ENCODE data around the gene CXCL17. TPM values are rescaled to one million over a fixed set of nuclear protein-coding genes. Genes with fewer than 3 reads are reported as not detected.

The CXCL17 gene
- total RNA-seq, 1 experiment from 2014 or later, result 0.32 TPM

DNA sequence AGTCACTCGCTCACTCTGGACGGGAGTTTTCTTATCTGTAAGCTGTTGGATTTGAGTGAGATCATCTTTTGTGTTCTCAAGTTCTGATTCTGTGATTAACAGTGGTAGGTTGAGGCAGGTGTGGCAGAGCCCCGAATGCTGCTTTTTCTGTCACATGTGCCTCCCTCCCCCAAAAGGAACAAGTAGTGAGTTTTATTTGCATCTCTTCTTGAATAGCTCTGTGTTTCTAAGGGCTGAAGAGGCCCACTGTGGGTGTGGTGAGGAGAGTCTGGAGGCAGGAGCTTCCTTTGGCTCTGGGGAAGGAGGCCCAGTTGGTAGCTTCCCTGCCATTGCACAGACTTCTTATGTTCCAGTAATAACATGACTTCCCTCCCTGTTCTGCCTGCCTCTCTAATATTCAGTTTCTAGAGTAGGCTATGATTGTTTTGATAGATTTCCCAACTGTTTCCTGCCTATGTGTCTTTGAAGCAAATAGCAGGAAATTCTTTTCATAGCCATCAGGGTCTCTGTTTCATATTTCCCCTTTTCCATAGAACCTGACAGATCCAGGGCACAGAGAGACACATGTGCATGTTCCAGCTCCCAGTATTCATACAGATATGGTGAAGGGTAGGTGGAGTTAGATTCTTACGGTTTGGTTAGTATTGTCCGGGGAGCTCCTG lies 23.9 kb upstream of the CXCL17 start:
- Histone ChIP-seq H3K4me1 (ENCODE audit: control insufficient read depth in 1 of 2, insufficient read depth in 2 of 2, low read length in 2 of 2) (peaks cover 27 to 48% of the 10 kb centered on the region in 2 experiments), H3K36me3 (ENCODE audit: control insufficient read depth in 1 of 2, insufficient read depth in 2 of 2, low read length in 2 of 2) (no peaks in the 10 kb centered on the region), H3K9me2 (ENCODE audit: insufficient read depth) (no peaks in the 10 kb centered on the region), H4K20me1 (ENCODE audit: insufficient read depth) (no peaks in the 10 kb centered on the region), H3K4me2 (ENCODE audit: low read length) (no peak overlapping the region), H2AFZ (ENCODE audit: low read depth, low read length, poor library complexity, severe bottlenecking) (no peak overlapping the region), H3K27ac (ENCODE audit: low read depth, low read length) (no peak overlapping the region), H3K79me2 (ENCODE audit: insufficient read depth, low read length) (no peaks in the 10 kb centered on the region), H3K9me3 (ENCODE audit: control insufficient read depth in 1 of 2, insufficient read depth in 1 of 2, low read depth in 1 of 2, low read length in 2 of 2) (no peaks in the 10 kb centered on the region), H3K9ac (ENCODE audit: low read length) (no peak overlapping the region), H3K27me3 (ENCODE audit: insufficient read depth, low read length) (no peaks in the 10 kb centered on the region), H3K4me3 (replicated peaks in 1 of 2; ENCODE audit: low read depth in 1 of 2, low read length in 2 of 2) (no peak overlapping the region)
- ATAC-seq (no peak), DNase-seq (ENCODE audit: low read depth, low spot score) (no peak)
- intact Hi-C loops (cut with micrococcal nuclease), result no loop called here
- BruUV-seq (replicated peaks), result no TSS peak
- TF ChIP-seq ZNF274 (IDR thresholded peaks at IDR 0.05; ENCODE audit: low read depth, low read length) (no peak), EZH2phosphoT487 (IDR thresholded peaks at IDR 0.05; ENCODE audit: borderline replicate concordance) (no peak), RAD21 (IDR thresholded peaks at IDR 0.05; ENCODE audit: low read depth) (no peak), SP1 (IDR thresholded peaks at IDR 0.05; ENCODE audit: low read depth) (no peak)
- POLR2A ChIA-PET, result no interaction called here
- RAD21 ChIA-PET (ENCODE audit: low non-redundant PET in 1 of 2, low total read pairs in 2 of 2, uncharacterized antibody in 2 of 2, unreplicated experiment in 2 of 2), result interaction anchor here in 1 of 2 experiments (1.1 kb wide), 1 partner anchor 15 kb away, joined by 3 read pairs; no protein-coding TSS in a partner anchor
- CTCF ChIA-PET, result interaction anchor here (0.9 to 1.6 kb wide), 4 partner anchors 16 to 63 kb away, joined by 3 to 5 read pairs (median 3); no protein-coding TSS in a partner anchor

DNA sequence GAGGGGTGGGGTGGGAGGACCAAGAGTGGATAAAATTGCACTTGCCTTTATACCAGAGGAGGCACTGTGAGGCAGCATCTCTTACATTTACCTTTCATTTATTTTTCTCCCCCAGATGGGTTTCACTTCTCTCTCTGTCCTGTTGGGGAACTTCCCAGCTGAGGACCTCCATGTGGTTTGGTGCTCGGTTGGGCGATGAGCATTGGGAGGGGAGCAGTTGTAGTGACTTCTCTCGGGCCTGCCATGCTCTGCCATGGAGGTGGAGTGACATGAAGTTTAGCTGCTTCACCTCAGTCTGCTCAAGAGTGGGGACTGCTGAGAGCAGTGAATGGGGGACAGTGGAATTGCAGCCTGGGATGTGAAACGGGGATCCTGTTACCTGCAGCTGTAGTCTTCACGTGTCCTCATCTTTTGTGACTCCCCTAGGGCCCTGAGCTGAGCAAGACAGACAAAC lies 23.1 kb upstream of the CXCL17 start:
- H3K27ac ChIP-seq (ENCODE audit: low read depth, low read length), result no peak overlapping the region
- H3K27me3 ChIP-seq (ENCODE audit: insufficient read depth, low read length), result no peaks in the 10 kb centered on the region
- no TSS peak for BruUV-seq (replicated peaks)
- H3K9ac ChIP-seq (ENCODE audit: low read length), result no peak overlapping the region
- no peaks in the 10 kb centered on the region for H4K20me1 ChIP-seq (ENCODE audit: insufficient read depth)
- ChIA-PET RAD21 (ENCODE audit: low non-redundant PET in 1 of 2, low total read pairs in 2 of 2, uncharacterized antibody in 2 of 2, unreplicated experiment in 2 of 2) (interaction anchor here in 1 of 2 experiments (1.1 kb wide), 1 partner anchor 14 kb away, joined by 3 read pairs; no protein-coding TSS in a partner anchor), CTCF (interaction anchor here (1.0 to 1.6 kb wide), 2 partner anchors 25 to 64 kb away, joined by 3 to 5 read pairs; no protein-coding TSS in a partner anchor), POLR2A (no interaction called here)
- peaks cover 23 to 42% of the 10 kb centered on the region in 2 experiments for H3K4me1 ChIP-seq (ENCODE audit: control insufficient read depth in 1 of 2, insufficient read depth in 2 of 2, low read length in 2 of 2)
- DNase-seq (ENCODE audit: low read depth, low spot score), result no peak
- no peaks in the 10 kb centered on the region for H3K9me2 ChIP-seq (ENCODE audit: insufficient read depth)
- no peak for ATAC-seq
- H2AFZ ChIP-seq (ENCODE audit: low read depth, low read length, poor library complexity, severe bottlenecking), result no peak overlapping the region
- H3K4me3 ChIP-seq (replicated peaks in 1 of 2; ENCODE audit: low read depth in 1 of 2, low read length in 2 of 2), result no peak overlapping the region
- no peaks in the 10 kb centered on the region for H3K9me3 ChIP-seq (ENCODE audit: control insufficient read depth in 1 of 2, insufficient read depth in 1 of 2, low read depth in 1 of 2, low read length in 2 of 2)
- no peak overlapping the region for H3K4me2 ChIP-seq (ENCODE audit: low read length)
- no peak for TF ChIP-seq TCF7L2 (IDR thresholded peaks at IDR 0.05; ENCODE audit: borderline replicate concordance, extremely low read depth, insufficient read depth, insufficient read length)
- TF ChIP-seq CBX3 (IDR thresholded peaks at IDR 0.05; ENCODE audit: low read depth), result no peak
- no peak for TF ChIP-seq YY1 (IDR thresholded peaks at IDR 0.05; ENCODE audit: extremely low read depth, insufficient replicate concordance, low read depth, low read length)
- TF ChIP-seq ZBTB33 (IDR thresholded peaks at IDR 0.05; ENCODE audit: extremely low read depth, insufficient replicate concordance, low read length), result no peak
- no peak for TF ChIP-seq ELF1 (IDR thresholded peaks at IDR 0.05; ENCODE audit: borderline replicate concordance, low read depth)
- TF ChIP-seq POLR2AphosphoS5 (IDR thresholded peaks at IDR 0.05; ENCODE audit: low read depth, low read length), result no peak
- TF ChIP-seq, protein P1, sequence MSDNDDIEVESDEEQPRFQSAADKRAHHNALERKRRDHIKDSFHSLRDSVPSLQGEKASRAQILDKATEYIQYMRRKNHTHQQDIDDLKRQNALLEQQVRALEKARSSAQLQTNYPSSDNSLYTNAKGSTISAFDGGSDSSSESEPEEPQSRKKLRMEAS (IDR thresholded peaks at IDR 0.05), result no peak
- TF ChIP-seq, protein P2, sequence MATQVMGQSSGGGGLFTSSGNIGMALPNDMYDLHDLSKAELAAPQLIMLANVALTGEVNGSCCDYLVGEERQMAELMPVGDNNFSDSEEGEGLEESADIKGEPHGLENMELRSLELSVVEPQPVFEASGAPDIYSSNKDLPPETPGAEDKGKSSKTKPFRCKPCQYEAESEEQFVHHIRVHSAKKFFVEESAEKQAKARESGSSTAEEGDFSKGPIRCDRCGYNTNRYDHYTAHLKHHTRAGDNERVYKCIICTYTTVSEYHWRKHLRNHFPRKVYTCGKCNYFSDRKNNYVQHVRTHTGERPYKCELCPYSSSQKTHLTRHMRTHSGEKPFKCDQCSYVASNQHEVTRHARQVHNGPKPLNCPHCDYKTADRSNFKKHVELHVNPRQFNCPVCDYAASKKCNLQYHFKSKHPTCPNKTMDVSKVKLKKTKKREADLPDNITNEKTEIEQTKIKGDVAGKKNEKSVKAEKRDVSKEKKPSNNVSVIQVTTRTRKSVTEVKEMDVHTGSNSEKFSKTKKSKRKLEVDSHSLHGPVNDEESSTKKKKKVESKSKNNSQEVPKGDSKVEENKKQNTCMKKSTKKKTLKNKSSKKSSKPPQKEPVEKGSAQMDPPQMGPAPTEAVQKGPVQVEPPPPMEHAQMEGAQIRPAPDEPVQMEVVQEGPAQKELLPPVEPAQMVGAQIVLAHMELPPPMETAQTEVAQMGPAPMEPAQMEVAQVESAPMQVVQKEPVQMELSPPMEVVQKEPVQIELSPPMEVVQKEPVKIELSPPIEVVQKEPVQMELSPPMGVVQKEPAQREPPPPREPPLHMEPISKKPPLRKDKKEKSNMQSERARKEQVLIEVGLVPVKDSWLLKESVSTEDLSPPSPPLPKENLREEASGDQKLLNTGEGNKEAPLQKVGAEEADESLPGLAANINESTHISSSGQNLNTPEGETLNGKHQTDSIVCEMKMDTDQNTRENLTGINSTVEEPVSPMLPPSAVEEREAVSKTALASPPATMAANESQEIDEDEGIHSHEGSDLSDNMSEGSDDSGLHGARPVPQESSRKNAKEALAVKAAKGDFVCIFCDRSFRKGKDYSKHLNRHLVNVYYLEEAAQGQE (IDR thresholded peaks at IDR 0.05; ENCODE audit: low read depth), result no peak
- TF ChIP-seq RAD21 (IDR thresholded peaks at IDR 0.05; ENCODE audit: low read depth), result no peak
- intact Hi-C loops (cut with micrococcal nuclease), result no loop called here
- H3K79me2 ChIP-seq (ENCODE audit: insufficient read depth, low read length), result no peaks in the 10 kb centered on the region
- H3K36me3 ChIP-seq (ENCODE audit: control insufficient read depth in 1 of 2, insufficient read depth in 2 of 2, low read length in 2 of 2), result no peaks in the 10 kb centered on the region

All from HCT116 (cell line).